Suprapubic skin (tissue), 4 donors: ENCODE results near the gene ANKS1A. TPM values are rescaled to one million over a fixed set of nuclear protein-coding genes. Genes with fewer than 3 reads are reported as not detected.
"Not testable (repeated sequence)": the region's sequence is repeated elsewhere in the genome, so short reads cannot be mapped to it uniquely, and the experiment has no call there.

Source experiments
- DNase-seq, 2 donors: peaks; one replicate each; pipeline ENCODE4 v3.0.0-alpha.2; 2019; ENCODE audit warnings: low spot score in 2 of 2
- H3K27ac ChIP-seq: fragments of 200-600 bp; sonication (generic); one replicate; pipeline ENCODE4 v1.5.1; 2019
- H3K27me3 ChIP-seq: fragments of 200-600 bp; sonication (generic); one replicate; pipeline ENCODE4 v1.5.1; 2019
- H3K36me3 ChIP-seq: fragments of 200-600 bp; sonication (generic); one replicate; pipeline ENCODE4 v1.5.1; 2019
- H3K4me1 ChIP-seq: fragments of 200-600 bp; sonication (generic); one replicate; pipeline ENCODE4 v1.5.1; 2019
- H3K4me3 ChIP-seq: fragments of 200-600 bp; sonication (generic); one replicate; pipeline ENCODE4 v1.5.1; 2019; ENCODE audit warnings: mild to moderate bottlenecking
- H3K9me3 ChIP-seq: fragments of 200-600 bp; sonication (generic); one replicate; pipeline ENCODE4 v1.5.1; 2019
- EP300 ChIP-seq: sonication (generic); formaldehyde crosslinking; IDR thresholded peaks from one replicate; pipeline ENCODE4 v1.6.1; 2017; ENCODE audit warnings: antibody characterized with exemption
- POLR2A ChIP-seq, 2 donors: fragments of 450-650 bp; IDR thresholded peaks; one replicate each; pipeline ENCODE4 v1.6.1; 2017; ENCODE audit warnings: antibody characterized with exemption in 2 of 2, mild to moderate bottlenecking in 2 of 2, moderate library complexity in 2 of 2
- POLR2AphosphoS5 ChIP-seq, 3 donors: sonication (generic); formaldehyde crosslinking; IDR thresholded peaks; one replicate each; pipeline ENCODE4 v1.6.1; 2017; ENCODE audit warnings: antibody characterized with exemption in 3 of 3
- WGBS: methylation state at CpG from one replicate; pipeline ENCODE4 v1.1.5; 2018; 5-methylcytosine and 5-hydroxymethylcytosine counted together
- total RNA-seq, 4 donors: library from RNA; depleted of rRNA; stranded (reverse); fragments of >200 nt; gene quantifications; one replicate each; pipeline ENCODE4 v1.1.0, GENCODE V29; 2016
- TF ChIP-seq, protein P1 (sequence below), 2 donors: fragments of 200-600 bp in 1 of 2; fragments of 450-650 bp in 1 of 2; sonication (generic) in 1 of 2; IDR thresholded peaks; one replicate each; pipeline ENCODE4 v1.5.1; 2016 to 2019; ENCODE audit warnings: antibody characterized with exemption in 2 of 2, mild to moderate bottlenecking in 1 of 2, moderate library complexity in 1 of 2

ANKS1A gene
- total RNA-seq, 4 donors from 2014 or later: 24.7 to 34.6 (median 30.5) TPM

DNA sequence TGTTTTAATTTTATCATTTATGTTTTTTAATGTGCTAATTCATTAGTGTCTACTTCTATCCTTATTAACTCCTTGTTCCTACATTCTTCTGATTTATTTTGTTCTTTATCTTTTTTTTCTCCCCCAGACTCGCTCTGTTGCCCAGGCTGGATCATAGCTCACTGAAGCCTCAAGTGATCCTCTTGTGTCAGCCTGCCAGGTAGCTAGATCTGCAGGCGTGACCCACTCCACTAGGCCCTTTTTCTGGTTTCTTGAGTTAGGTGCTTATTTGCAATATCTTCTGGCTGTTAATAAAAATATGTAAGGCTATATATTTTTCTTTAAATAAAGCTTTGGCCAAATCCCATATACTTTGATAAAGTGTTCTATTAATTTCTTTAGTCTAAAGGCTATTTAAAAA lies 4.1 kb upstream of the ANKS1A start:
- Histone ChIP-seq H3K9me3 (no peaks in the 10 kb centered on the region), H3K36me3 (peaks cover 24% of the 10 kb centered on the region), H3K27me3 (no peaks in the 10 kb centered on the region), H3K4me3 (no peak overlapping the region), H3K4me1 (peaks cover 31% of the 10 kb centered on the region), H3K27ac (no peak overlapping the region)
- 84% methylated on average over 2 of the region's 2 CpGs for WGBS
- TF ChIP-seq POLR2A (IDR thresholded peaks at IDR 0.05) (no peak), EP300 (no peak), POLR2AphosphoS5 (IDR thresholded peaks at IDR 0.05) (no peak)
- TF ChIP-seq, protein P1, sequence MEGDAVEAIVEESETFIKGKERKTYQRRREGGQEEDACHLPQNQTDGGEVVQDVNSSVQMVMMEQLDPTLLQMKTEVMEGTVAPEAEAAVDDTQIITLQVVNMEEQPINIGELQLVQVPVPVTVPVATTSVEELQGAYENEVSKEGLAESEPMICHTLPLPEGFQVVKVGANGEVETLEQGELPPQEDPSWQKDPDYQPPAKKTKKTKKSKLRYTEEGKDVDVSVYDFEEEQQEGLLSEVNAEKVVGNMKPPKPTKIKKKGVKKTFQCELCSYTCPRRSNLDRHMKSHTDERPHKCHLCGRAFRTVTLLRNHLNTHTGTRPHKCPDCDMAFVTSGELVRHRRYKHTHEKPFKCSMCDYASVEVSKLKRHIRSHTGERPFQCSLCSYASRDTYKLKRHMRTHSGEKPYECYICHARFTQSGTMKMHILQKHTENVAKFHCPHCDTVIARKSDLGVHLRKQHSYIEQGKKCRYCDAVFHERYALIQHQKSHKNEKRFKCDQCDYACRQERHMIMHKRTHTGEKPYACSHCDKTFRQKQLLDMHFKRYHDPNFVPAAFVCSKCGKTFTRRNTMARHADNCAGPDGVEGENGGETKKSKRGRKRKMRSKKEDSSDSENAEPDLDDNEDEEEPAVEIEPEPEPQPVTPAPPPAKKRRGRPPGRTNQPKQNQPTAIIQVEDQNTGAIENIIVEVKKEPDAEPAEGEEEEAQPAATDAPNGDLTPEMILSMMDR (IDR thresholded peaks at IDR 0.05): no peak
- DNase-seq: no peak

DNA sequence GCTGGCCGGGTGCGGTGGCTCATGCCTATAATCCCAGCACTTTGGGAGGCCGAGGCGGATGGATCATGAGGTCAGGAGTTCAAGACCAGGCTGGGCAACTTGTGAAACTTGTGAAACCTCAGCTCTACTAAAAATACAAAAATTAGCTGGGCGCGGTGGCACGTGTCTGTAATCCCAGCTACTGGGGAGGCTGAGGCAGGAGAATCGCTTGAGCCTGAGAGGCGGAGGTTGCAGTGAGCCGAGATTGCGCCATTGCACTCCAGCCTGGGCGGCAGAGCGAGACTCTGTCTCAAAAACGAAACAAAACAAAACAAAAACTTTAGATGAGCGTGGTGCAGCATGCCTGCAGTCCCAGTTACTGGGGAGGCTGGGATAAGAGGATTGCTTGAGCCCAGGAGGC lies 3.2 kb upstream of the ANKS1A start:
- not testable (repeated sequence) for H3K9me3 ChIP-seq, H3K27ac ChIP-seq, H3K27me3 ChIP-seq, DNase-seq
- Histone ChIP-seq H3K4me3 (peak overlapping the region; percentile 98), H3K36me3 (peaks cover 20% of the 10 kb centered on the region), H3K4me1 (peaks cover 39% of the 10 kb centered on the region)
- WGBS: 92% methylated on average over 15 of the region's 15 CpGs

DNA sequence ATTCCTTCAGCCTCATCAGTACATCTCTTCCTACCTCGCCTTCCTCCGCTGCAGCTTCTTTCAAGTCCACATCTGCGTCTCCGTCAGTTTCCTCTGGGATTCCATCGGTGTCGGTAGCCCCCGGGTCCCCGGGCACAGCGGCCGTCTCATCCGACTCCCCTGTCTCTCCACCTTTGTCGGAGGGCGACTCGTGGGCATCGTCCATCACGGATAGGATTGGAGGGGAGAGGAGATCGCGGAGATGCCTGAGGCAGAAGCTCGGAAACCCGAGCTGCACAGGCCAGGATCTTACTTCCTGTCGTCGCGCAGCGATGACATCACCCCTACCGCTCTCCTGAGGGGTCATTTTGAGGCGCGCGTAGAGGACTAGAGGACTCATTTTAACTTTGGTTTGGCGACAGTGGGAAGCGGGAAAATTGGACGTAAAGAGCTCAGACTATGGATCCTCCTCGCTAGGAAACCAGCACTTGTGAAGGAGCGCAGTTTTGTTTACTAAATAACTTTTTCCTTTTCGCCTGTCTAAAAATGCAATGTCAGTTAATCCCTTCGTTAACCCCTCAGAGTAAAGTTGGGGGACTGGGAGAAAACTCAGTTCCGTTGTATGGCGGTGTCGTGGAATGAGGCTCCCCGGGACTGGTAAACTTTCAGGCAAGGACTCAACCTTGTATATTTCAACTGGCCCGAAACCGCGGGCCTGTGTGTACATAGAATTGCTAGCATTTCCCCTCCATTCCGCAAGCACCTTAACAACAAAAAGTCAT lies 1.1 kb upstream of the ANKS1A start, which contains the start of gene TAF11:
Gene TAF11, minus strand, starts transcription at position 290 of the 761 bp plus-strand sequence. Its CDS starts 85 bp downstream, at position 205.
- under 1% methylated on average over 30 of the region's 43 CpGs for WGBS
- H3K36me3 ChIP-seq: peaks cover 4% of the 10 kb centered on the region
- H3K9me3 ChIP-seq: no peaks in the 10 kb centered on the region
- peak; percentile 96 for DNase-seq
- peak; percentile 76 to 98 (median 93) for TF ChIP-seq POLR2AphosphoS5 (IDR thresholded peaks at IDR 0.05)
- TF ChIP-seq, protein P1 (IDR thresholded peaks at IDR 0.05): no peak
- TF ChIP-seq EP300: no peak
- peak; percentile 59 to 88 for TF ChIP-seq POLR2A (IDR thresholded peaks at IDR 0.05)
- H3K27ac ChIP-seq: peak within 1 kb of the TSS; percentile 91
- H3K4me3 ChIP-seq: peak within 1 kb of the TSS; percentile 98
- H3K4me1 ChIP-seq: peaks cover 58% of the 10 kb centered on the region
- no peaks in the 10 kb centered on the region for H3K27me3 ChIP-seq

DNA sequence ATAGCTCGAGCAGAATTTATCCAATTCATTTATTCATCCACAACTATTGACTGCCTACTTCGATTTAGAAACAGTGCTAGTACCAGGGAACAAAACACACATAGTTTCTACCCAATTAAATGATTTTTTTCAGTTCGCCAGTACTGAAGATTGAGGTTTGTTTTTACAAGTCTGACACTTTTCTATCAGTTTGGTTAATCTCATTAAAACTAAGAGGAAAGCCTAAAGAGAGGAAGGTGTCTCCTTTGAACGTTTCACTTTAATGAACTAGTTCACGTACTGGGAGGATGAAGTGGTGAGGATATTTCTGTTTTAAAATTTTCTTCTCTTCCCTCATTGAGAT lies 570 bp upstream of the ANKS1A start:
- H3K4me1 ChIP-seq: peaks cover 58% of the 10 kb centered on the region
- DNase-seq: no peak
- H3K9me3 ChIP-seq: no peaks in the 10 kb centered on the region

DNA sequence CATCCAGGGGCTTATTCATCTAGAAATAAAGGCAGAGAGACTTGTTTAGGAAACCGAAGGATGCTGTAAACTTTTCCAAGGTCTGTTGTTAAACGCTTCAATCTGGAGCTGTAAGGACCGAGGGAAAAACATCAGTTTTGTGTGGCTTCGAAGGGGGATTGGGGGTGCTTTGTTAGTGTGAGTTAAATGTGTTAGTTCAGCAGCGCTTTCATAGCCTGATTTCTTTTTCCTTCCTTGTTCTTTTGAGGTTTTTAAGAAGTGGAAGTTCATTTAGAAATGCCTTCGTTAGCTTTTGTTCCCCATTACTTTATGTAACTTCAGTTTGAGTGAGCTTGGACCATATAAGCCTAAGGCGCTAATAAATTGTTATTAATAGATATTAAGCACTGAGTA lies 1.5 kb downstream of the ANKS1A start:
- peak overlapping the region; percentile 91 for H3K27ac ChIP-seq
- DNase-seq: no peak
- H3K9me3 ChIP-seq: no peaks in the 10 kb centered on the region
- TF ChIP-seq, protein P1 (IDR thresholded peaks at IDR 0.05): no peak
- no peak for TF ChIP-seq POLR2AphosphoS5 (IDR thresholded peaks at IDR 0.05)
- TF ChIP-seq POLR2A (IDR thresholded peaks at IDR 0.05): no peak
- TF ChIP-seq EP300: no peak
- H3K4me1 ChIP-seq: peaks cover 55% of the 10 kb centered on the region
- peak overlapping the region; percentile 98 for H3K4me3 ChIP-seq
- H3K27me3 ChIP-seq: no peaks in the 10 kb centered on the region
- 34% methylated on average over 7 of the region's 7 CpGs for WGBS
- no peaks in the 10 kb centered on the region for H3K36me3 ChIP-seq

More for the DNA sequence above, 570 bp upstream of the ANKS1A start:
- 1% methylated on average over 5 of the region's 5 CpGs for WGBS
- no peak for TF ChIP-seq POLR2A (IDR thresholded peaks at IDR 0.05)
- TF ChIP-seq, protein P1 (IDR thresholded peaks at IDR 0.05): no peak
- TF ChIP-seq POLR2AphosphoS5 (IDR thresholded peaks at IDR 0.05): no peak
- no peak for TF ChIP-seq EP300
- no peaks in the 10 kb centered on the region for H3K36me3 ChIP-seq
- H3K27ac ChIP-seq: peak overlapping the region; percentile 91
- peak overlapping the region; percentile 98 for H3K4me3 ChIP-seq
- H3K27me3 ChIP-seq: no peaks in the 10 kb centered on the region
